Stimulated activated CD8-positive, alpha-beta memory T cell treated with anti-CD3 and anti-CD28 coated beads, Interleukin-7, amount 100 ng/mL, for 4 hours (primary cell): ENCODE results near the gene SNCAIP.

Experiments used
- DNase-seq, 2 donors: peaks; one replicate each; pipeline ENCODE4 v3.0.0-alpha.2; 2020; ENCODE audit warnings: low read depth in 2 of 2

SNCAIP gene

GRCh38 chr5:122398016-122398415 lies 86.0 kb downstream of the SNCAIP start:
- DNase-seq: no peak

GRCh38 chr5:122400341-122400740 lies 88.3 kb downstream of the SNCAIP start:
- no peak for DNase-seq

- no peak for DNase-seq
These were observed 88.9 kb downstream of the SNCAIP start for GRCh38 chr5:122400938-122401337.

- no peak for DNase-seq
These were observed 90.1 kb downstream of the SNCAIP start for GRCh38 chr5:122401976-122402725.

- no peak for DNase-seq
These were observed 91.1 kb downstream of the SNCAIP start for GRCh38 chr5:122402955-122403685.

- no peak for DNase-seq
These were observed 92.0 kb downstream of the SNCAIP start for GRCh38 chr5:122404018-122404417.

- no peak for DNase-seq
These were observed 92.8 kb downstream of the SNCAIP start for GRCh38 chr5:122404653-122405362.

GRCh38 chr5:122405751-122406150 lies 93.7 kb downstream of the SNCAIP start:
- DNase-seq: no peak

GRCh38 chr5:122406181-122406580 lies 94.1 kb downstream of the SNCAIP start:
- no peak for DNase-seq

GRCh38 chr5:122408592-122409224 lies 96.7 kb downstream of the SNCAIP start:
- no peak for DNase-seq

- no peak for DNase-seq
These were observed 100.9 kb downstream of the SNCAIP start for GRCh38 chr5:122412966-122413365.

GRCh38 chr5:122413722-122414121 lies 101.7 kb downstream of the SNCAIP start:
- DNase-seq: no peak

- DNase-seq: no peak
These were observed 103.2 kb downstream of the SNCAIP start for GRCh38 chr5:122415030-122415800.

- DNase-seq: no peak
These were observed 103.7 kb downstream of the SNCAIP start for GRCh38 chr5:122415801-122416120.

GRCh38 chr5:122419142-122419894 lies 107.3 kb downstream of the SNCAIP start:
- DNase-seq: no peak

- no peak for DNase-seq
These were observed 108.1 kb downstream of the SNCAIP start for GRCh38 chr5:122420091-122420490.

- DNase-seq: no peak
These were observed 108.7 kb downstream of the SNCAIP start for GRCh38 chr5:122420537-122421236.

- DNase-seq: no peak
These were observed 109.5 kb downstream of the SNCAIP start for GRCh38 chr5:122421374-122422079.

- DNase-seq: no peak
These were observed 111.2 kb downstream of the SNCAIP start for GRCh38 chr5:122423221-122423620.

GRCh38 chr5:122424132-122424531 lies 112.1 kb downstream of the SNCAIP start:
- no peak for DNase-seq
